ENCODE results near the gene RCN2.

DNA sequence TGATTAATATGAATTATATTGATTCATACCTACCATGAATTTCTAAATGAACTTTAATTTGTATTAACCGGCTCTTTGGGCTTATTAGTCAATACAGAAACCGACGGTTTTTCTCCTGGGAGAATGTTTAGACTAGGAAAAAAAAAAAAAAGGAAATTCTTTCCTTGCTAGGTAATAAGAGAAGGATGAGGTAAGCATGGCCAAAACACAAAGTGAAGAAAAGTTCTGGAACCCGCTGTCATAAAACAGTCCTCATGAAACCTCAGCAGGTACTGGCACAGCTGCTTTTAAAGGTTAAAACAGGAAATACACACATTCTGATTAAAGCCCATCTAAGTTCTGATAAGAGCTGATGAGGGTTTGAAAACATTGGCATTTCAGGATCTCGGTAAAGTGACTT is 32.6 kb downstream of the RCN2 start:
- TF ChIP-seq EZH2 (IDR thresholded peaks at IDR 0.05; ENCODE audit: low read length, unreplicated experiment): no peak
- TF ChIP-seq, protein P1, sequence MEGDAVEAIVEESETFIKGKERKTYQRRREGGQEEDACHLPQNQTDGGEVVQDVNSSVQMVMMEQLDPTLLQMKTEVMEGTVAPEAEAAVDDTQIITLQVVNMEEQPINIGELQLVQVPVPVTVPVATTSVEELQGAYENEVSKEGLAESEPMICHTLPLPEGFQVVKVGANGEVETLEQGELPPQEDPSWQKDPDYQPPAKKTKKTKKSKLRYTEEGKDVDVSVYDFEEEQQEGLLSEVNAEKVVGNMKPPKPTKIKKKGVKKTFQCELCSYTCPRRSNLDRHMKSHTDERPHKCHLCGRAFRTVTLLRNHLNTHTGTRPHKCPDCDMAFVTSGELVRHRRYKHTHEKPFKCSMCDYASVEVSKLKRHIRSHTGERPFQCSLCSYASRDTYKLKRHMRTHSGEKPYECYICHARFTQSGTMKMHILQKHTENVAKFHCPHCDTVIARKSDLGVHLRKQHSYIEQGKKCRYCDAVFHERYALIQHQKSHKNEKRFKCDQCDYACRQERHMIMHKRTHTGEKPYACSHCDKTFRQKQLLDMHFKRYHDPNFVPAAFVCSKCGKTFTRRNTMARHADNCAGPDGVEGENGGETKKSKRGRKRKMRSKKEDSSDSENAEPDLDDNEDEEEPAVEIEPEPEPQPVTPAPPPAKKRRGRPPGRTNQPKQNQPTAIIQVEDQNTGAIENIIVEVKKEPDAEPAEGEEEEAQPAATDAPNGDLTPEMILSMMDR (conservative IDR thresholded peaks at IDR 0.05; ENCODE audit: low read depth, low read length): no peak
